Fibroblast of pulmonary artery (primary cell): ENCODE data around the gene NRN1.

Source experiments
- DNase-seq: peaks from one replicate; pipeline ENCODE4 v3.0.0-alpha.2; 2010; ENCODE audit warnings: low read depth
- H3K4me3 ChIP-seq: replicated peaks from 2 replicates; pipeline ENCODE4 v1.5.1; 2011; ENCODE audit warnings: low read depth, mild to moderate bottlenecking, control low read depth, low read length, moderate library complexity
- TF ChIP-seq, protein P1 (sequence below): IDR thresholded peaks from 2 replicates; pipeline ENCODE4 v1.5.1; 2011; ENCODE audit warnings: mild to moderate bottlenecking, control low read depth, low read length, inconsistent platforms; ENCODE audit errors: missing control alignments

NRN1 gene

DNA sequence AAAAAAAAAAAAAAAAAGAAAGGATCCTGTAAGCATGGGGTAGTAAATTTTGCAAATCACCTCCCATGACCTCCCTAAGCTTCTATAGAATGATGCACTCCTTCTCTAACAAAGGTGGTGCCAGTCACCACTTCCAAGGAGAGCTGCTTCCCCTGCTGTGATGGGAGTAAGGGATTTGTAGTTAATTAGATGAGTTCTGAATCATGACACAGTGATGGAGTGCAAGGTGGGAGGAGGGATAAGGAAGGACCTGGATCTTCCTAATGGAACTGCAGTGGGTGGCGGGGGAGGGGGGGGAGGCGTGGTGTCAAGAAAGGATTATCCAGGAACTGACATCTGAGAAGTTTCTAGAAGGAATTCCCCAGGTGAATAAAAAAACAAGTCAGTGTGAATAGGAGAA, 47.8 kb downstream of the NRN1 start:
- no peak overlapping the region for H3K4me3 ChIP-seq
- TF ChIP-seq, protein P1, sequence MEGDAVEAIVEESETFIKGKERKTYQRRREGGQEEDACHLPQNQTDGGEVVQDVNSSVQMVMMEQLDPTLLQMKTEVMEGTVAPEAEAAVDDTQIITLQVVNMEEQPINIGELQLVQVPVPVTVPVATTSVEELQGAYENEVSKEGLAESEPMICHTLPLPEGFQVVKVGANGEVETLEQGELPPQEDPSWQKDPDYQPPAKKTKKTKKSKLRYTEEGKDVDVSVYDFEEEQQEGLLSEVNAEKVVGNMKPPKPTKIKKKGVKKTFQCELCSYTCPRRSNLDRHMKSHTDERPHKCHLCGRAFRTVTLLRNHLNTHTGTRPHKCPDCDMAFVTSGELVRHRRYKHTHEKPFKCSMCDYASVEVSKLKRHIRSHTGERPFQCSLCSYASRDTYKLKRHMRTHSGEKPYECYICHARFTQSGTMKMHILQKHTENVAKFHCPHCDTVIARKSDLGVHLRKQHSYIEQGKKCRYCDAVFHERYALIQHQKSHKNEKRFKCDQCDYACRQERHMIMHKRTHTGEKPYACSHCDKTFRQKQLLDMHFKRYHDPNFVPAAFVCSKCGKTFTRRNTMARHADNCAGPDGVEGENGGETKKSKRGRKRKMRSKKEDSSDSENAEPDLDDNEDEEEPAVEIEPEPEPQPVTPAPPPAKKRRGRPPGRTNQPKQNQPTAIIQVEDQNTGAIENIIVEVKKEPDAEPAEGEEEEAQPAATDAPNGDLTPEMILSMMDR, result no peak
- no peak for DNase-seq

DNA sequence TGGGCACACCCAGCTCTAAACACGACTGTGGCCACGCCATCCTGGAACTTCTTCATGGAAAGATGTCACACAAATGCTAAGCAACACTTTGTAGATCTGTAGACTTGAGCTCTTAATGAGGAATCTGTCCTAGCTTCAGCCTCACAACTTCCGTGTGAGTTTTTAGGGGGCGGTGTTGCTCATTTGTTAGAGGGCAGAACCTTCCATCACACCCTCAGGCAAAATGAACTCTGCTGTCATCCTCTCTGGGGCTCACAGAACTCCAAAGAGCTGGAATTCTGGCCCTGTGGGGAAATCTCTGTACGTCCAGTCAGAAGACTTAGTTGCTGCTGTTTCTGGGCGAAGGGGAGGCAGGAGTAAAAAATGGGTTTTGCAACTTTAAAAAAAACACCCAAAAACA, 49.8 kb downstream of the NRN1 start:
- no peak for DNase-seq
- no peak overlapping the region for H3K4me3 ChIP-seq
- TF ChIP-seq, protein P1, result no peak

GRCh38 chr6:5950361-5950785, 56.4 kb downstream of the NRN1 start:
- TF ChIP-seq, protein P1, result no peak
- H3K4me3 ChIP-seq, result no peak overlapping the region
- DNase-seq, result no peak
